ENCODE measurements around the gene TTC7B. TPM values are rescaled to one million over a fixed set of nuclear protein-coding genes. Genes with fewer than 3 reads are reported as not detected.
A peak's percentile ranks its signal among the peaks of the same experiment; 100 is the strongest.

Gene TTC7B
- total and polyA plus RNA-seq, 2 of the 8 experiments (the other 6 are each of a cell fraction or from before 2014, with no cell fraction given), result 23.7 to 34.0 TPM

DNA sequence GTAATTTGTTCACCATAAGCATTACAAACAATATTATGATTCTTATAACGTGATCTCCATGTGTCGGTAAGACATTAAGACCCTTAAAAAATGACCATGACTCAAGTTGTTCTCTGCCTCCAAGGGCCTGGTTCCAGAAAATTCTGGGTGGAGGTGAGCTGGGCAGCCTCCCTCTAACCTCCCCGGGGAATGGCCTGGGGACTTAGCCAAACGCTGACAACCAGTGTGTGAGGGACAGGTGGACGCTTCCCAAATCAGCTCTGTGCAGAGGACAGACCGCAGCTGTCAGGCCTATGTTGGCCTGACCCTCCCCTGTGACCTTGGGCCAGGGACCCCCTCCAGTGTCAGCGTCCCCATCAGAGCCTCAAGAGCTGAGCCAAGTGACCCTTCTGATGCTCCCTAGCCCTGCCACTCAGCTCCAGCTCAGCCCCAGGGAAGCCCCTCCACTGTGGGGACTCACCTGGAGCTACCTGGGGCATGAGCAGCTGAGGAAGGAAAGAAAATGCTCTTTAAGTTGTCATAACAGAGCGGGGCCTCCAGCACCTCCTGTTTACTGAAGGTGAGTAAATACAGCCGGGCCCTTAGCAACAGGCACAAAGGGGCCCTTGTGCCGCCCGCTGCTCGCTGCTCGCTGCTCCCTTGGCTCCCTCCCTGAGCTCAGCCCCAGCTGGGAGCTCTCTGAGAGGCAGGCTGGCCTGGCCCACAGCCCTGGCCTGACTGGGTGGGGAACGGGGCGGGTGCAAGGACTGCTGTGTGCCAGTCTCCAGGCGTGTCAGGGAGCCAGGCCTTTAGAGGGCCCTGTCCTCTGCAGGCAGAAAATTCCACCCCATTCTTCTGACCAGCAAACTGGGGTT, 302.8 kb downstream of the TTC7B start:
- Histone ChIP-seq H3K27ac (ENCODE audit: low read depth, low read length) (peak overlapping the region; percentile 71), H3K23me2 (ENCODE audit: low read depth, low read length) (no peaks in the 10 kb centered on the region), H3K79me2 (ENCODE audit: control insufficient read depth in 1 of 2, insufficient read depth in 2 of 2, low read length in 2 of 2) (no peaks in the 10 kb centered on the region), H3K27me3 (replicated peaks in 1 of 4; ENCODE audit: control insufficient read depth in 3 of 4, extremely low read depth in 1 of 4, insufficient read depth in 3 of 4, low read length in 3 of 4) (no peaks in the 10 kb centered on the region; a peak in 1 of 7 replicates), H4K8ac (ENCODE audit: extremely low read depth, insufficient read depth, low read length) (peak overlapping the region; percentile 57; the same call in 1 of the 2 replicates), H4K20me1 (replicated peaks in 1 of 2; ENCODE audit: control insufficient read depth in 1 of 2, insufficient read depth in 2 of 2, low read length in 2 of 2) (no peaks in the 10 kb centered on the region), H4K91ac (replicated peaks; ENCODE audit: insufficient read length, low read length) (peak overlapping the region; percentile 83), H3K9me3 (ENCODE audit: insufficient read depth in 2 of 2, low read depth in 1 of 2, low read length in 1 of 2) (no peaks in the 10 kb centered on the region), H3K4ac (replicated peaks; ENCODE audit: insufficient read length, low read depth, low read length) (no peak overlapping the region), H3K79me1 (ENCODE audit: low read depth, low read length) (no peaks in the 10 kb centered on the region; the same call in 1 of the 2 replicates), H2BK120ac (replicated peaks; ENCODE audit: low read depth, low read length) (peak overlapping the region; percentile 48), H2AK5ac (ENCODE audit: low read depth, low read length) (no peak overlapping the region; the same call in 1 of the 2 replicates), H3K4me3 (ENCODE audit: extremely low read depth in 1 of 4, insufficient read depth in 2 of 4, low read depth in 3 of 4, low read length in 4 of 4) (no peak overlapping the region), H2BK5ac (ENCODE audit: low read depth, low read length) (peak overlapping the region; percentile 88), H3K4me1 (replicated peaks in 1 of 4; ENCODE audit: control insufficient read depth in 3 of 4, insufficient read depth in 4 of 4, low read length in 3 of 4) (peaks cover 4 to 42% (median 34%) of the 10 kb centered on the region in 4 experiments), H3K36me3 (ENCODE audit: control insufficient read depth in 2 of 4, insufficient read depth in 4 of 4, low read length in 3 of 4) (no peaks in the 10 kb centered on the region), H3K9ac (replicated peaks in 1 of 4; ENCODE audit: extremely low read depth in 1 of 4, low read depth in 3 of 4, low read length in 3 of 4) (peak overlapping the region in 3 of 4 experiments; percentile 23 to 57 (median 54); a peak in 4 of 7 replicates), H4K5ac (ENCODE audit: insufficient read length, low read depth, low read length) (no peak overlapping the region), H2BK12ac (ENCODE audit: low read depth, low read length) (peak overlapping the region; percentile 93), H3K4me2 (ENCODE audit: insufficient read depth in 1 of 2, low read depth in 2 of 2, low read length in 2 of 2) (peak overlapping the region in 1 of 2 experiments; percentile 16; a peak in 1 of 4 replicates), H3K23ac (ENCODE audit: insufficient read length) (no peak overlapping the region), H3K56ac (replicated peaks; ENCODE audit: insufficient read length, low read depth, low read length) (no peak overlapping the region), H2BK15ac (ENCODE audit: low read length) (no peak overlapping the region), H3K14ac (ENCODE audit: insufficient read length) (no peak overlapping the region), H2BK20ac (ENCODE audit: low read length) (peak overlapping the region; percentile 86), H3K18ac (ENCODE audit: extremely low read depth, low read length) (peak overlapping the region; percentile 95), H2AFZ (ENCODE audit: low read length) (peak overlapping the region; percentile 43; the same call in 1 of the 2 replicates)
- ChIA-PET CTCF (ENCODE audit: partially characterized antibody) (interaction anchor here (0.6 to 3.4 kb wide), 12 partner anchors 16 to 248 kb away, joined by 3 to 17 read pairs (median 3); no protein-coding TSS in a partner anchor), POLR2A (ENCODE audit: partially characterized antibody) (interaction anchor here (0.6 to 2.1 kb wide), 7 partner anchors 13 to 256 kb away, joined by 3 to 8 read pairs (median 4); partner anchors contain the start of gene CALM1)
- 74% methylated on average over 15 of the region's 16 CpGs; no CpG with 5 or more reads in 1 of the 2 experiments for WGBS, 2 experiments (ENCODE audit: extremely low coverage in 1 of 2, insufficient coverage in 1 of 2, insufficient read length in 1 of 2, insufficient replicate concordance in 2 of 2, low coverage in 1 of 2, low lambda C conversion rate in 2 of 2, missing lambda C conversion rate in 1 of 2)
- FAIRE-seq, result no peak
- no peak for DNase-seq (ENCODE audit: low read depth in 1 of 2, low spot score in 2 of 2)
- 0 out of 4 replicates have a peak, but pooled peaks of 1 of the 2 experiments have one; percentile 33 for TF ChIP-seq HDAC2 (IDR thresholded peaks at IDR 0.05; ENCODE audit: borderline replicate concordance in 1 of 2, low read depth in 2 of 2, low read length in 2 of 2)
- TF ChIP-seq TCF12 (IDR thresholded peaks at IDR 0.05; ENCODE audit: low read depth, low read length), result peak; percentile 72; the same call in 1 of the 2 replicates
- peak; percentile 43 to 94; a peak in 2 of 3 replicates for TF ChIP-seq EP300 (IDR thresholded peaks at IDR 0.05; ENCODE audit: borderline replicate concordance in 1 of 2, low read depth in 2 of 2, low read length in 2 of 2)
- no peak for TF ChIP-seq TAF7 (optimal IDR thresholded peaks at IDR 0.05; ENCODE audit: borderline replicate concordance, low read depth, low read length)
- TF ChIP-seq SP1 (IDR thresholded peaks at IDR 0.05; ENCODE audit: low read depth, low read length), result peak; percentile 62; the same call in 1 of the 2 replicates
- no peak for TF ChIP-seq CHD2 (IDR thresholded peaks at IDR 0.05; ENCODE audit: low read length)
- peak; percentile 54; the same call in 1 of the 2 replicates for TF ChIP-seq RBBP5 (IDR thresholded peaks at IDR 0.05; ENCODE audit: borderline replicate concordance, low read depth, low read length)
- TF ChIP-seq RAD21 (IDR thresholded peaks at IDR 0.05 in 1 of 2, conservative IDR thresholded peaks at IDR 0.05 in 1 of 2; ENCODE audit: low read depth in 2 of 2, low read length in 2 of 2), result peak in 1 of 2 experiments; percentile 11; a peak in 1 of 4 replicates
- no peak for TF ChIP-seq SIN3A (conservative IDR thresholded peaks at IDR 0.05 in 1 of 2, IDR thresholded peaks at IDR 0.05 in 1 of 2; ENCODE audit: low read depth in 1 of 2, low read length in 2 of 2)
